Endothelial cell of umbilical vein (primary cell): ENCODE data around the gene HPRT1. TPM values are rescaled to one million over a fixed set of nuclear protein-coding genes. Genes with fewer than 3 reads are reported as not detected.

Source experiments
- BruUV-seq: library from RNA; stranded (reverse); fragments of 400-500 nt; replicated peaks from 2 replicates; lab custom pipeline; 2021; lab: Mats Ljungman, UMichigan
- CTCF ChIA-PET: fragments of 300-600, 350-600 bp; sonication (Branson Sonifier 250); formaldehyde crosslinking; loops from one replicate; lab custom pipeline; 2021; ENCODE audit warnings: antibody characterized with exemption, inconsistent platforms; lab: Charles Lee
- POLR2A ChIA-PET: fragments of 300-600, 350-600 bp; sonication (Branson Sonifier 250); formaldehyde crosslinking; loops from one replicate; lab custom pipeline; 2021; ENCODE audit warnings: antibody characterized with exemption, inconsistent platforms; lab: Charles Lee
- DNase-seq: peaks from one replicate; pipeline ENCODE4 v3.0.0-alpha.2; 2011; ENCODE audit warnings: low read depth, low spot score
- FAIRE-seq: peaks from 2 replicates; lab custom pipeline; 2011; peaks lifted over from hg19 to GRCh38; lab: Jason Lieb, UNC
- H2AFZ ChIP-seq: 2 replicates; pipeline ENCODE4 v1.6.0; 2012; ENCODE audit warnings: low read depth, low read length, control low read depth, inconsistent platforms
- H3K27ac ChIP-seq: 2 replicates; pipeline ENCODE4 v1.5.1; 2011; ENCODE audit warnings: low read depth, mild to moderate bottlenecking, control low read depth, low read length, moderate library complexity; ENCODE audit not compliant: insufficient read depth
- H3K27me3 ChIP-seq, 2 experiments: 2 replicates each; pipeline versions ENCODE4 v1.6.0 to v1.6.1; 2011; ENCODE audit warnings: low read length in 2 of 2, mixed read lengths in 1 of 2; ENCODE audit not compliant: control insufficient read depth in 2 of 2, insufficient read depth in 2 of 2
- H3K36me3 ChIP-seq, 2 experiments: 2 replicates in 1 of 2; 3 replicates in 1 of 2; pipeline ENCODE4 v1.5.1; 2011; ENCODE audit warnings: low read length in 2 of 2, mild to moderate bottlenecking in 1 of 2, moderate library complexity in 1 of 2; ENCODE audit not compliant: control insufficient read depth in 2 of 2, insufficient read depth in 2 of 2; ENCODE audit errors: extremely low read depth in 1 of 2
- H3K4me1 ChIP-seq: 3 replicates; pipeline ENCODE4 v1.5.1; 2011; ENCODE audit warnings: mild to moderate bottlenecking, low read length; ENCODE audit not compliant: control insufficient read depth, insufficient read depth; ENCODE audit errors: extremely low read depth
- H3K4me2 ChIP-seq: 2 replicates; pipeline ENCODE4 v1.6.1; 2011; ENCODE audit warnings: low read length, control low read depth, mixed read lengths; ENCODE audit not compliant: insufficient read depth
- H3K4me3 ChIP-seq, 3 experiments: fragments of 200-600 bp in 1 of 3; sonication (generic), shearing (Covaris generic) in 1 of 3; replicated peaks in 1 of 3; 2 replicates each; pipeline ENCODE4 v1.5.1; 2011 to 2016; ENCODE audit warnings: control low read depth in 3 of 3, low read length in 3 of 3, mild to moderate bottlenecking in 2 of 3, inconsistent platforms in 1 of 3, low read depth in 1 of 3, moderate library complexity in 1 of 3; ENCODE audit not compliant: insufficient read depth in 1 of 3
- H3K79me2 ChIP-seq: 2 replicates; pipeline ENCODE4 v1.6.0; 2012; ENCODE audit warnings: low read length, inconsistent platforms; ENCODE audit not compliant: control insufficient read depth, insufficient read depth
- H3K9ac ChIP-seq: replicated peaks from 2 replicates; pipeline ENCODE3; 2011; ENCODE audit warnings: low read length, control low read depth; ENCODE audit not compliant: insufficient read depth; ENCODE audit errors: extremely low read depth
- H3K9me1 ChIP-seq: replicated peaks from 3 replicates; pipeline ENCODE4 v1.6.0; 2011; ENCODE audit warnings: mild to moderate bottlenecking, low read length; ENCODE audit not compliant: control insufficient read depth, insufficient read depth; ENCODE audit errors: extremely low read depth
- H3K9me3 ChIP-seq: replicated peaks from 2 replicates; pipeline ENCODE4 v1.5.1; 2012; ENCODE audit warnings: low read length, inconsistent platforms; ENCODE audit not compliant: control insufficient read depth, insufficient read depth
- H4K20me1 ChIP-seq: replicated peaks from 2 replicates; pipeline ENCODE3; 2011; ENCODE audit warnings: mild to moderate bottlenecking, low read length; ENCODE audit not compliant: control insufficient read depth, insufficient read depth; ENCODE audit errors: extremely low read depth
- EZH2 ChIP-seq: IDR thresholded peaks from 2 replicates; pipeline ENCODE4 v1.6.1; 2012; ENCODE audit warnings: borderline replicate concordance, low read depth, mild to moderate bottlenecking, moderate library complexity, low read length, inconsistent platforms; ENCODE audit not compliant: severe bottlenecking
- FOS ChIP-seq: IDR thresholded peaks from 2 replicates; pipeline ENCODE4 v1.6.1; 2011; ENCODE audit warnings: mild to moderate bottlenecking, low read length, moderate library complexity, borderline replicate concordance; ENCODE audit not compliant: insufficient read depth
- GATA2 ChIP-seq: IDR thresholded peaks from 2 replicates; pipeline ENCODE4 v1.7.0; 2011; ENCODE audit warnings: low read depth, mild to moderate bottlenecking, moderate library complexity, mixed read lengths, low read length; ENCODE audit not compliant: insufficient read length, insufficient read depth
- JUN ChIP-seq: IDR thresholded peaks from 2 replicates; pipeline ENCODE4 v1.6.1; 2011; ENCODE audit warnings: borderline replicate concordance, low read depth; ENCODE audit not compliant: insufficient read length, insufficient read depth
- MYC ChIP-seq: IDR thresholded peaks from one replicate; pipeline ENCODE4 v1.6.1; 2011; ENCODE audit warnings: mild to moderate bottlenecking, low read depth, low read length
- POLR2AphosphoS5 ChIP-seq: IDR thresholded peaks from 2 replicates; pipeline ENCODE4 v1.6.1; 2012; ENCODE audit warnings: low read depth, mild to moderate bottlenecking, control low read depth, low read length, moderate library complexity; ENCODE audit not compliant: insufficient read depth
- dilution Hi-C: fragments of 300-500 bp; cut with MboI; formaldehyde crosslinking; loops from one replicate; pipeline ENCODE4 v1.15.0; 2019; ENCODE audit warnings: low sequenced_read_pairs; ENCODE audit not compliant: extremely low pct_ligation_motif_present
- intact Hi-C: fragments of 100-400 bp; cut with micrococcal nuclease; formaldehyde crosslinking; loops from one replicate; pipeline ENCODE4 v1.10.0; 2022
- polyA plus RNA-seq, 4 experiments: library from polyadenylated mRNA; depleted of rRNA in 3 of 4; stranded (reverse) in 3 of 4; unstranded in 1 of 4; fragments of >200 nt; gene quantifications; 2 replicates each; pipeline versions ENCODE4 v1.2.1 to v1.2.3, GENCODE V29; 2011 to 2012; ENCODE audit warnings: missing spikeins in 1 of 4
- total RNA-seq: library from RNA; stranded (reverse); gene quantifications from 2 replicates; pipeline ENCODE4 v1.2.3, GENCODE V29; 2021

HPRT1 gene
- total and polyA plus RNA-seq, 2 donors (not counting 3 experiments of a cell fraction or from before 2014, with no cell fraction given), result 19.2 to 51.0 TPM

DNA sequence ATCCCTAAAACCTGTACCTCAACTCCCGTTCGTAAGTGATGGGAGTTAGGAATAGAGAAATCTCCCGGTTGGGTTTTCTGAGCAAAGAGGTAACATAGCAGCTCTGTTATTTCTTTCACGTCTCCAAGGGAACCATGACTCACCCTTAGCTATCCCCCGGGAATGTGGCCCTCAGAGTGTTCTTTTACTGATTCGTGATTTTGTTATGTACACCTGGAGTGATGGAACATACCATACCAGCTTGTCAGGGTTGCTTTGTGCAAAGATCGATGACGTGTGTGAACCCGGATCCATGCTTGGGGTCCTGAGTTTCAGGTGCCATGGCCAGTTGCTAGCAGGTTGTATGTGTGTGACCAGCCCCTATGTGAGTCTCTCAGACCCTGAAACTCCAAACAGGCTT lies 52.6 kb downstream of the HPRT1 start:
- Histone ChIP-seq H3K9ac (peak overlapping the region; percentile 42), H3K27me3 (no peaks in the 10 kb centered on the region), H3K4me2 (no peak overlapping the region), H3K27ac (peak overlapping the region; percentile 75), H4K20me1 (no peaks in the 10 kb centered on the region), H3K9me1 (no peaks in the 10 kb centered on the region), H3K9me3 (no peaks in the 10 kb centered on the region), H3K36me3 (no peaks in the 10 kb centered on the region), H3K4me1 (peaks cover 10% of the 10 kb centered on the region), H3K4me3 (no peak overlapping the region), H2AFZ (no peak overlapping the region), H3K79me2 (no peaks in the 10 kb centered on the region)
- dilution Hi-C loops, result no loop called here
- POLR2A ChIA-PET, result no interaction called here
- peak; percentile 63 for FAIRE-seq
- DNase-seq, result peak; percentile 47
- intact Hi-C loops, result no loop called here
- no TSS peak for BruUV-seq
- TF ChIP-seq POLR2AphosphoS5 (no peak), GATA2 (no peak), JUN (peak; percentile 79)
- CTCF ChIA-PET, result interaction anchor here (1.0 to 1.6 kb wide), 4 partner anchors 8 to 247 kb away, joined by 3 to 5 read pairs (median 4); no protein-coding TSS in a partner anchor

DNA sequence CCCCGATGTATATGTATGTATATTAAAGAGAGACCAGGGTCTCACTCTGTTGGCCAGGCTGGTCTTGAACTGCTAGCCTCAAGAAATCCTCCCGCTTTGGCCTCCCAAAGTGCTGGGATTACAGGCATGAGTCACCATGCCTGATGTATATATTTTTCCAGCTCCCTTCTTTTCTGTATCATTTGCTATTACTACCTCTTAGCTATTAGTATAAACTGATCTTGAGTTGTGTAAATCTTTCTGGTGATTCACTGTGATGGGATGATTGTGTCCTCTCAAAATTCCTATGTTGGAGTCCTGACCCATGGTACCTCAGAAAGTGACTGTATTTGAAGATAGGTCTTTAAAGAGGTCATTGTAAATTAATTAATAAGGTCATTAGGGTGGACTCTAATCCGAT lies 53.1 kb downstream of the HPRT1 start:
- H3K36me3 ChIP-seq, result no peaks in the 10 kb centered on the region
- H3K4me3 ChIP-seq, result no peak overlapping the region
- H3K9me1 ChIP-seq, result no peaks in the 10 kb centered on the region
- H4K20me1 ChIP-seq, result no peaks in the 10 kb centered on the region
- H3K27ac ChIP-seq, result peak overlapping the region; percentile 75
- H3K9ac ChIP-seq, result peak overlapping the region; percentile 42
- no peak overlapping the region for H2AFZ ChIP-seq
- no peaks in the 10 kb centered on the region for H3K9me3 ChIP-seq
- no peak overlapping the region for H3K4me2 ChIP-seq
- no peaks in the 10 kb centered on the region for H3K27me3 ChIP-seq
- dilution Hi-C loops, result no loop called here
- intact Hi-C loops, result no loop called here
- FAIRE-seq, result no peak
- TF ChIP-seq GATA2 (no peak), EZH2 (no peak), MYC (no peak), FOS (no peak), JUN (no peak)
- DNase-seq, result no peak
- POLR2A ChIA-PET, result no interaction called here
- CTCF ChIA-PET, result interaction anchor here (1.0 to 1.6 kb wide), 5 partner anchors 8 to 270 kb away, joined by 3 to 5 read pairs (median 3); no protein-coding TSS in a partner anchor
- H3K79me2 ChIP-seq, result no peaks in the 10 kb centered on the region
- BruUV-seq, result no TSS peak
- H3K4me1 ChIP-seq, result peaks cover 10% of the 10 kb centered on the region
